ENCODE data around the gene ATOSA. TPM values are rescaled to one million over a fixed set of nuclear protein-coding genes. Genes with fewer than 3 reads are reported as not detected.

ATOSA gene
- total RNA-seq, 1 donor from 2014 or later, result 16.6 TPM

DNA sequence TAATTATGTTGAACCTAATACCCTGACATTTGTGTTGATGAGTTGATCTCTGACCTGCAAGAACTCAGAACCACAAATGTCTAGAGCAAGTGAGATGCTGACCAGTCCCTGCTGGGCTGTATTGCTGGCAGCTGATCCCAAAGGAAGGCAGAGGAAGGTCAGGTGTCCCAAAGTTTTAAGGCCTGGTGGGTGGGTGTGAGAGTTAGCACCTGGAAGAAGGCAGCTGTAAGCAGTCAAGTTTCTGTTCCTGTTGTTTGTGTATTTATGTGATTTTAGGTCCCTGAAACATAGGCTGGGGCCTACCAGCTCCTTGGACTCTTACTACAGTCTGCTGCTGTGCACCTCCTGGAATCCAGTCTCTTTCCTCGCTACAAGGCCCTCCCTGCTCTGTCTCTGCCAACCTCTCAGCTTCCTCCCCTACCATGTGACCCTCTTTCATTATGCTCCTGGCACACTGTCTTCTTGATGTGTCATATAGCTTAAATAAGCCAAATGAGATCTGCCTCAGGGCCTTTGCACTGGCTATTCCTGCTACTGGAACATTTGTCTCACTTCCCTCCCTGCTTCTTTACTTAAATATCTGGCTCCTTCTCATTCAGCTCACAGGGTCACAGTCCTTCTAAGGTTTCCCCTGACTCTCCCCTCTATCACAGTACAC is 31.0 kb upstream of the ATOSA start:
- DNase-seq (ENCODE audit: low read depth) (peak; percentile 41), FAIRE-seq (peak; percentile 36)
- H3K36me3 ChIP-seq (ENCODE audit: control insufficient read depth, insufficient read depth, low read length), result no peaks in the 10 kb centered on the region
- H3K4me3 ChIP-seq (ENCODE audit: low read depth, low read length), result no peak overlapping the region
- TF ChIP-seq, protein P1, sequence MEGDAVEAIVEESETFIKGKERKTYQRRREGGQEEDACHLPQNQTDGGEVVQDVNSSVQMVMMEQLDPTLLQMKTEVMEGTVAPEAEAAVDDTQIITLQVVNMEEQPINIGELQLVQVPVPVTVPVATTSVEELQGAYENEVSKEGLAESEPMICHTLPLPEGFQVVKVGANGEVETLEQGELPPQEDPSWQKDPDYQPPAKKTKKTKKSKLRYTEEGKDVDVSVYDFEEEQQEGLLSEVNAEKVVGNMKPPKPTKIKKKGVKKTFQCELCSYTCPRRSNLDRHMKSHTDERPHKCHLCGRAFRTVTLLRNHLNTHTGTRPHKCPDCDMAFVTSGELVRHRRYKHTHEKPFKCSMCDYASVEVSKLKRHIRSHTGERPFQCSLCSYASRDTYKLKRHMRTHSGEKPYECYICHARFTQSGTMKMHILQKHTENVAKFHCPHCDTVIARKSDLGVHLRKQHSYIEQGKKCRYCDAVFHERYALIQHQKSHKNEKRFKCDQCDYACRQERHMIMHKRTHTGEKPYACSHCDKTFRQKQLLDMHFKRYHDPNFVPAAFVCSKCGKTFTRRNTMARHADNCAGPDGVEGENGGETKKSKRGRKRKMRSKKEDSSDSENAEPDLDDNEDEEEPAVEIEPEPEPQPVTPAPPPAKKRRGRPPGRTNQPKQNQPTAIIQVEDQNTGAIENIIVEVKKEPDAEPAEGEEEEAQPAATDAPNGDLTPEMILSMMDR (IDR thresholded peaks at IDR 0.05; ENCODE audit: insufficient read depth, low read length, severe bottlenecking), result no peak
- no peaks in the 10 kb centered on the region for H3K27me3 ChIP-seq (ENCODE audit: control insufficient read depth, insufficient read depth, low read length)

GRCh38 chr15:52709187-52709981 is 30.2 kb upstream of the ATOSA start:
- no peaks in the 10 kb centered on the region for H3K27me3 ChIP-seq (ENCODE audit: control insufficient read depth, insufficient read depth, low read length)
- H3K36me3 ChIP-seq (ENCODE audit: control insufficient read depth, insufficient read depth, low read length), result no peaks in the 10 kb centered on the region
- no peak overlapping the region for H3K4me3 ChIP-seq (ENCODE audit: low read depth, low read length)
- peak; percentile 44 for DNase-seq (ENCODE audit: low read depth)
- TF ChIP-seq, protein P1 (IDR thresholded peaks at IDR 0.05; ENCODE audit: insufficient read depth, low read length, severe bottlenecking), result no peak
- peak; percentile 60 for FAIRE-seq

GRCh38 chr15:52706091-52706490 is 26.9 kb upstream of the ATOSA start:
- FAIRE-seq (no peak), DNase-seq (ENCODE audit: low read depth) (peak; percentile 32)
- Histone ChIP-seq H3K27me3 (ENCODE audit: control insufficient read depth, insufficient read depth, low read length) (no peaks in the 10 kb centered on the region), H3K36me3 (ENCODE audit: control insufficient read depth, insufficient read depth, low read length) (no peaks in the 10 kb centered on the region), H3K4me3 (ENCODE audit: low read depth, low read length) (no peak overlapping the region)
- TF ChIP-seq, protein P1 (IDR thresholded peaks at IDR 0.05; ENCODE audit: insufficient read depth, low read length, severe bottlenecking), result no peak

DNA sequence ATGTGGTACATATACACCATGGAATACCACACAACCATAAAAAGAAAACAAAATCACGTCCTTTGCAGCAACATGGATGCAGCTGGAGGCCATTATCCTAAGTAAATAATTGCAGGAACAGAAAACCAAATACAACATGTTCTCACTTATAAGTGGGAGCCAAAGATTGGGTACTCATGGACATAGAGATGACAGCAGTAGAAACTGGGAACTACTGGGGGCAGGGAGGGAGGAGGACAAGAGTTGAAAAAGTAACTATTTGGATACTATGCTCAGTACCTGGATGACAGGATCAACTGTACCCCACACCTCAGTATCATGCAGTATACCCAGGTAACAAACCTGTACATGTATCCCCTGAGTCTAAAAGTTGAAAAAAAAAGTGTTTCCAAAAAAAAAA is 23.2 kb upstream of the ATOSA start:
- DNase-seq (ENCODE audit: low read depth), result no peak
- TF ChIP-seq, protein P1 (IDR thresholded peaks at IDR 0.05; ENCODE audit: insufficient read depth, low read length, severe bottlenecking), result no peak
- FAIRE-seq, result no peak
- Histone ChIP-seq H3K27me3 (ENCODE audit: control insufficient read depth, insufficient read depth, low read length) (no peaks in the 10 kb centered on the region), H3K4me3 (ENCODE audit: low read depth, low read length) (no peak overlapping the region), H3K36me3 (ENCODE audit: control insufficient read depth, insufficient read depth, low read length) (no peaks in the 10 kb centered on the region)

- Histone ChIP-seq H3K36me3 (ENCODE audit: control insufficient read depth, insufficient read depth, low read length) (no peaks in the 10 kb centered on the region), H3K27me3 (ENCODE audit: control insufficient read depth, insufficient read depth, low read length) (no peaks in the 10 kb centered on the region), H3K4me3 (ENCODE audit: low read depth, low read length) (no peak overlapping the region)
- DNase-seq (ENCODE audit: low read depth) (no peak), FAIRE-seq (no peak)
- TF ChIP-seq, protein P1 (IDR thresholded peaks at IDR 0.05; ENCODE audit: insufficient read depth, low read length, severe bottlenecking), result no peak
These were observed 20.3 kb upstream of the ATOSA start for GRCh38 chr15:52699457-52699856.
